ENCODE results near the gene MTSS2.
A peak's percentile ranks its signal among the peaks of the same experiment; 100 is the strongest.

Gene MTSS2

DNA sequence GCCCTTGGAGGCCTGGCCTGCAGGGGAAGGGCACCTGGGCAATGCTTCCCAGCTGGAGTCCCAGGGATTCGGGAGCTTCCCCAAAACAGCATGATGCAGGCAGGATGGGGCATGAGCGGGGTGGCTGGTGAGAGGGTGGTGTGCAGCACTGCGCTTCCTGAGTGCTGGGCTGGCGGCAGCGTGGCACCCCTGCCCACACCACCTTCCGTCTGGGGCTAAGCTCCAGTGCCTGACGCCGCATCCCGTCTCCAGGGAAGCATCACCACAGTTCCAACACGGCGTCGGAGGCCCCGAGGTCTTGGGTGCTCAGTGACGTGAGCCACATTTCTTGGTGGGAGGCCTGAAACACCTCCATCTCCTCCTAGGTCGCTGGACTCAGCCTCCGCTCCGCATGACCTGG is 13.8 kb upstream of the MTSS2 start:
- no peak for DNase-seq

DNA sequence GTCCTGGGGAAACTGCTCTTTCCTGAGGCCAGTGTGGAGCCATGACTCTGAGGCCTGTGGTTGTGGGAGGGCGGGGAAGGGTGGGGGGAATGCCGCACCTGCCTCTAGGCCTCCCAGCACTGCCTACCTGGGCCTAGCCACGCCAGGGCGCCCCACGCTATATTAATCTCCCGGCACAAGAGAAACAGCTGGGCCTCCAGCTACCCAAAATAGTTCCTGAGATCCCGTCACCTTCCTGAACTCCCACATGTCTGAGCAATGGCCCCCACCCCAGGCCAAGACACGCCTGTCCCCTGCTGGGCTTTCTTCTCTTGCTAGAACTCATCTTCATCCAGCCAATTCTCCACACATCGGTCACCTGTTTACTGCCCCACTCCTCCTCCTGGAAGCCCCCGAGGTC is 13.0 kb upstream of the MTSS2 start:
- no peak for DNase-seq

DNA sequence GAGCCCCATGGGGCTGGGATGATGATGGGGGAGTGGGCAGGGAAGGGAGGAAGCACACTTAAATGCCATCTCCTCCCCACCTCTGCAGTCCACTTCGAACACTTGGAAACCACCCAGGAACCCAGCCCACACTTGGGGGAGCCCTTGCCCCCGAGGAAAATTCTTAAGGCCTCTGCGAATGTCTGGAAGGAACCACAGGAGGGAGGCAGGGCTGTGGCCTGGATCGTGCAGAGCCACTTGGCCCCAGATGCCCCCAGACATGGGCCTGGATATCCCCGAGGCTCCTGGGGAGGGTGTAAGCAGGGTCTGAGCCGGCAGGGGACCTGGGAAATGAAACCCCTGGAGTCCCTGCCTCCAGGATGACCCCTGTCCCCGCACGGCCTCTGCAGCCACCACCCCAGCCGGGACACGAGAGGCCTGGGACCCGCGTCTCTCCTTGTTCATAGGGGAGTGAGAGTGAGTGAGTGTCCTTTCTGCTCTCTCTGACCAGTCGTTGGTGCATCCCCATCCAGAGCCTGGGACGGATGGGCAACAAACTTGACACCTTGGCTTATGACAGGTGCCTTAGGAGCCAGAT is 11.8 kb upstream of the MTSS2 start:
- DNase-seq = no peak

GRCh38 chr16:70696952-70697593 is 11.2 kb upstream of the MTSS2 start:
- no peak for DNase-seq

- no peak for DNase-seq
Observed at GRCh38 chr16:70696355-70696754, 10.5 kb upstream of the MTSS2 start.

DNA sequence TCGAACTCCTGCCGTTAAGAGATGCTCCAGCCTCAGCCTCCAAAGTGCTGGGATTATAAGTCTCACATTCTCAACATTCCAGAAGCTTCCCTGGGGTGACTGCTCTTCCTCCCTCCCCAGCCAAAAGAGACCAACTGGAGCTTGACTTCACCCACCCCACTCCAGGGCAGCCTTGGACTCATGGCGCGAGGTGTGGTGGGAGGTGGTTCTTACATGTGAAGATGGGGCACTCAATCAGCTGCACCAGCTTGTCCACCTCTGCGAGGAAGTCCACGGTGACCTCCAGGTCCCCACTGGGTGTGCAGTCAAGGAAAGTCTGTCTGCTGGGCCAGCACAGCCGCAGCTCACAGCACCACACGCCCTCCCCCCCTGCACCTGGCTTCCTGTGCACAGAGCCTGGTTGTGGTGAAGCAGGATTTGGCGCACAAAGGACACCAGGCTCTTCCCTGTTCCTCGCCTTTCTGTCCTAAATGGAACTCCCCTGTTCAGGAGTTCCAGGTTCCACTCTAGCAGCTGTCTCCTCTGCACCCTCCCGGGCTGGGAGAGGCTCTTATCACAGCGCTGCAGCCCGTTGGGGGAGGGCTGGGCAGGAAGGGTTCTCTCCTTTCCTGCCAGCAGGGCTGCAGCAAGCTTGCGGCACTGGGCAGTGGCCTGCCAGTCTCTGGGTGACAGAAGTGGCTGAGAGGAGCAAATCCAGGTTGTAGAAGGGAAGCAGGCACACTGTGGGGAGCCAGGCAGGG is 9.6 kb upstream of the MTSS2 start:
- DNase-seq = peak; percentile 47

GRCh38 chr16:70694868-70695218 is 9.0 kb upstream of the MTSS2 start:
- DNase-seq = peak; percentile 61

GRCh38 chr16:70694088-70694867 is 8.4 kb upstream of the MTSS2 start:
- DNase-seq = peak; percentile 68

- no peak for DNase-seq
Observed at GRCh38 chr16:70692873-70693671, 7.2 kb upstream of the MTSS2 start.

- DNase-seq = no peak
Observed at GRCh38 chr16:70692130-70692872, 6.4 kb upstream of the MTSS2 start.

- no peak for DNase-seq
Observed at GRCh38 chr16:70691223-70692129, 5.6 kb upstream of the MTSS2 start.

- DNase-seq = no peak
Observed at GRCh38 chr16:70689970-70690891, 4.4 kb upstream of the MTSS2 start.

DNA sequence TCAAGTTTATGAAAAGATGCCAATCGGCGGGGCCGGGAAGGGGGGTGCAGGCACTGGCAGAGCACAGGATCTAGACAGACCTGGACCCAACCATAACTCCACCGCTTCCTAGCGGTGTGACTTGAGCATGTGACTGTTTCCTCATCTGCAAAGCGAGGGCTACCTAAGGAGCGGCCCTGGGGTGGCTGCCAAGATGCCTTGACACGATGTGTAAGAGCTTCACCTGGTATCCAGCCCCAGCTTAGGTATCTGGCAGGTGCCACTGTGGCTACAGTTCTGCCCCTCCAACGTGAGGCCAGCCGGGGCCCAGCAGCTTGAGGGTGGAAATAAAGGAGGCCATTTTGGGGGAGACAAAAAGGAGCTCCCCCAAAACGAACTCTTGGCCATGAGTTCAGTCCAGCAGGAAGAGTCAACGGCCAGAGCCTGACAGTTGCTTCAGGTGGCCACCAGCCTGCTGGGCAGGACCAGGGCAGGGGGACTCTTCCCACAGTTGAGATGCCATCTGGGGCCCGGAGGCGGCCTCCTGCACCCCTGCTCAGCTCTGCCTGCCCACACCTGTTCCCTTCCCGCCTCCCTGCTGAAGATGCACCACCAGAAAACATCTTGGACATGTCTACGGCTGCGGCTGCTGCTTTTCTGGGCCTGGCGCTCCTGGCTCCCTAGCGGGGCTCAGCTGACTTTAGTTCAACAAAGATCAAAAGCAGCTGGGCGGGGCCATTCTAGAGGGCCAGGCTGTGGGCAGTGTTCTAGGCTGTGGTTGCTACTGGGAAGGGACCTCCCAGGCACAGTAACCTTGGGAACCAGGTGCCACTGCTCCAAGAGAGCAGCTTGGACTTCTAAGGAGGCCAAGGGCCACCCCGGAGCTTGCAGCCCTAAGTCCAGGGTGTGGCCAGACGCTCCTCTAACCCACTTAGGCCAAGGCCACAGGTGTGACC is 3.4 kb upstream of the MTSS2 start:
- DNase-seq = no peak

GRCh38 chr16:70688246-70688742 is 2.4 kb upstream of the MTSS2 start:
- peak; percentile 38 for DNase-seq

GRCh38 chr16:70687671-70688245 is 1.9 kb upstream of the MTSS2 start:
- DNase-seq = no peak

DNA sequence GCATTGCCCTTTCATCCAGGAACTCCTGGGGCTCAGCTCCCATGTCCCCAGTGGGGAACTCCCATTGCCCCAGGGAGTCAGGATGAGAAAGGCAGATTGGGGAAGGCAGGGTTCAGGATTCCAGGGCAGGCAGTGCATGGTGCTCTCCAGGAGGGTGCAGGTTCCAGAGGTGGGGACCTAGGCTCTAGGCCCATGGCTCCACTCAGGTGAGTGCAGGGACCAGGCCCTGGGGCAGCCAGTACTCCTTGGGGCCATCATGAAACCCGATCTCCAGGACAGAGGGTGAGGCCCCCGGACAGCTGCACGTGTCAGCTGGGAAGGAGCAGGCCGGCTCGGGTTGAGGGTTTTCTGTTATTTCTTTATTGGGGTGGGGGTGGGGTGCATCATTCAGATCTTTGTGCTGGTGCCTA is 1.3 kb upstream of the MTSS2 start:
- no peak for DNase-seq

DNA sequence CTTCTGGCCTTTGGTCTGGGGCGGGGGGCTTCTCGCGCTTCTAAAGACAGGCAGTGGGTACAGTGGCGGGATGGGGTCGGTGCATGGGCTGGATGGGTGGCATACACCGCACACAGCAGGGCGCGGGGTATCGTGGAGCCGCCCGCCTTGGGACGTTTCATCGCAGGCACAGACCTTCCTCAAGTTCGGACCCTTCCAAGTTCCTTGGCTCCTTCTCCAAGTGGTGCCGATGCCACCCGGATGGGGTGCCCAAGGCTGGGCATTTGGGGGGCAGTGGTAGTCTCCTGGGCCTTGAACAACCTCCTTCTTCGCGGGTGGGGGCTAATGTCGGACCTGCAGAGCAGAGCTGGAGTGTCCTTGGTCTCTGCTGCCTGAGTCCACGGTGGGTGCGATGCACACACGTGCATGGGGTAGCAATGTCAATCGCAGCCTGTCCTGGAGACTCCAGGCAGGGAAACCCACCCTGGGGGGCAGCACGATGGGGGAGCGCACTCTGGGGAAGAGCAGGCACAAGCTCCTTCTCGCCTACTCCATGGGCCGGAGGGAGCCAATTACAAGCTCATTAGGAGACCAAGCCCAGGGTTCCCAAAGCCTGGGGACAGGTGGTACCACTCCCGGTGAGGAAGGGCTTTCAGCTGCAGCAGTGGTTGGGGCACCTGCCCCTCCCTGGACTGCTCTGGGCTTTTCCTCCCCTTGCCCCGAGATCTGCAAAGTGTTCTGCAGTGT is 686 bp upstream of the MTSS2 start:
- no peak for DNase-seq
